ENCODE results near the gene MACC1.
"Not testable (repeated sequence)": the region's sequence is repeated elsewhere in the genome, so short reads cannot be mapped to it uniquely, and the experiment has no call there.

The MACC1 gene

GRCh38 chr7:20208651-20209307 is 8.4 kb downstream of the MACC1 start:
- no peak for TF ChIP-seq CTCF (IDR thresholded peaks at IDR 0.05; ENCODE audit: borderline replicate concordance, insufficient read depth, low read depth, low read length)
- H3K4me3 ChIP-seq (ENCODE audit: low read depth, low read length) = no peak overlapping the region

- H3K4me3 ChIP-seq (ENCODE audit: low read depth, low read length) = not testable (repeated sequence)
Observed at GRCh38 chr7:20207811-20208210, 9.4 kb downstream of the MACC1 start.

GRCh38 chr7:20206104-20206896 is 10.9 kb downstream of the MACC1 start:
- TF ChIP-seq CTCF (IDR thresholded peaks at IDR 0.05; ENCODE audit: borderline replicate concordance, insufficient read depth, low read depth, low read length) = no peak
- no peak overlapping the region for H3K4me3 ChIP-seq (ENCODE audit: low read depth, low read length)

GRCh38 chr7:20203316-20203715 is 13.9 kb downstream of the MACC1 start:
- H3K4me3 ChIP-seq (ENCODE audit: low read depth, low read length) = no peak overlapping the region
- no peak for TF ChIP-seq CTCF (IDR thresholded peaks at IDR 0.05; ENCODE audit: borderline replicate concordance, insufficient read depth, low read depth, low read length)

- no peak overlapping the region for H3K4me3 ChIP-seq (ENCODE audit: low read depth, low read length)
- no peak for TF ChIP-seq CTCF (IDR thresholded peaks at IDR 0.05; ENCODE audit: borderline replicate concordance, insufficient read depth, low read depth, low read length)
Observed at GRCh38 chr7:20201380-20201779, 15.8 kb downstream of the MACC1 start.

GRCh38 chr7:20200971-20201370 is 16.2 kb downstream of the MACC1 start:
- H3K4me3 ChIP-seq (ENCODE audit: low read depth, low read length) = no peak overlapping the region

GRCh38 chr7:20200361-20200760 is 16.8 kb downstream of the MACC1 start:
- H3K4me3 ChIP-seq (ENCODE audit: low read depth, low read length) = no peak overlapping the region

More at GRCh38 chr7:20200971-20201370, 16.2 kb downstream of the MACC1 start:
- TF ChIP-seq CTCF (IDR thresholded peaks at IDR 0.05; ENCODE audit: borderline replicate concordance, insufficient read depth, low read depth, low read length) = no peak

More at GRCh38 chr7:20200361-20200760, 16.8 kb downstream of the MACC1 start:
- TF ChIP-seq CTCF (IDR thresholded peaks at IDR 0.05; ENCODE audit: borderline replicate concordance, insufficient read depth, low read depth, low read length) = no peak
